Activated naive CD8-positive, alpha-beta T cell treated with anti-CD3 and anti-CD28 coated beads, Interleukin-2, amount 50 U/mL, for 16 hours (primary cell): ENCODE data around the gene TMPRSS6.
"Not testable (repeated sequence)": the region's sequence is repeated elsewhere in the genome, so short reads cannot be mapped to it uniquely, and the experiment has no call there.

Source experiments
- DNase-seq: peaks from one replicate; pipeline ENCODE4 v3.0.0-alpha.2; 2020; ENCODE audit warnings: low read depth, low spot score

TMPRSS6 gene

DNA sequence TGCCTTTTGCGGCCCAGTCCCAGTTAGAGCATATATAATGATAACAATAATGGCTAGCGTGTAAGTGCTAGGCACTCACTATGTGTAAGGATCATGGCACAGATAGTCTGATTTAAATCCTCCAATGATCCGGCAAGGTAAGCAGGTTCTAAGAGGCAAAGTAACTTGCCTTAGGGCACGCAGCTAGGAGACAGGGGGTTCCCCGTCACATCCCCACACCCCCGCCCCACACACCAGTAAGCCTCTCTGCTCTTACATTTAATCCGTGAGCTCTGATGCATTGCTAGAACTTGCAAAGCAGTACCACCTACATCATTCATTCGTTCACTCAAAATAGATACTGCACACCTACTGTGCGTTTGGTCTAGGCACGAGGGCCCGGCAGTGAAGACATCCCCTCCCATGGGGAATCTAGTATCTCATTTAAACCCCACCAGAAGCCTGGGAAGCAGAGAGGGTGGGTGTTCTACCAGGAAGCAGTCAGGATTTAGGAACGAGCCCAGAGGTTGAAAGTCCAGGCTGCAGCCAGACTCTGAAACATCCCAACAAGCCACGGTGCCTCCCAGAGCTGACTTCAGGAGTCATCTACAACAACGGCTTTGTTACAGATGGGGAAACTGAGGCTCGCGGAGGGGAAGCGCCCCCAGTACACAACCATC lies 20.6 kb downstream of the TMPRSS6 start:
- no peak for DNase-seq

DNA sequence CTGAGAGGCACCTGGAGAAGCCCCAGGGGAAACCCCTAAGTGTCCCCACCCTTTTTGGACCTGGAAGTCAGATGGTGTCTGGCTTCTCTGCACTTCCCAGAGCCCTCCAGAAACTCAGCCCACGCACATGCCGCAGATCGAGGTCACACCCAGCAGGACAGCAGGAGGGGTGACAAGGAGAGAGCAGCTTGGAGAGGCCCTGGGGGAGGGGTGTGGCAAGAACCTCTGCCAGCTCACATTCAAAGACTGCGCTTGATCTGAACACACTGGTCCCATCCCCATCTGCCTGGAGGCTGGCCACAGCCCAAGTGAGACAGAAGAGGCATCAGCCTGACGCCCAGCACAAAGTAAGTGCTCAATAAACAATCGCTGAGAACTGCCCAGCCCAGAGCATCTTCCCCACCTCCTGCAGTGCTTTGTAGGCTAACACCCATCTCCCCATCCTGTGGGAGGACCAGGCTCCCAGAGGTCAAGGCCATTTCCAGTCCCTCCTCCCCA lies 21.4 kb downstream of the TMPRSS6 start:
- no peak for DNase-seq

DNA sequence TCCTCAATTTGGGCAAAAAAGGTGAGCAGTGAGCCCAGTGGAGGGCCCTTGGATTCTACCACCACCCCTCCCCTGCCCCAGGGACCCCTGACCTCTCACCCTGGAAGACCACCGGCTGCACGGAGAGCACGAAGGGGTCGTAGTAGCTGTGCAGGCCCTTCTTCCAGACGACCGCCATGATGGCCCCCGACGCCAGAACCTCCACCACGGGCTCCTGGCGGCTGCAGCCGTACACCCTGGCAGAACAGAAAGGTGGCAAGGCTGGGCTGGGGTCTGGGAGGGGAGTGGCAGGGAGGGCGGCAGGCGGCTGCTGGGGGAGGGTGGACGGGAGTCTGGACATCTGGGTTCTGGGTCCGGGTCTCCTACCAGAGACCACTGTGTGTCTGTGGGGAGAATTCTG lies 23.3 kb downstream of the TMPRSS6 start:
- DNase-seq = no peak

DNA sequence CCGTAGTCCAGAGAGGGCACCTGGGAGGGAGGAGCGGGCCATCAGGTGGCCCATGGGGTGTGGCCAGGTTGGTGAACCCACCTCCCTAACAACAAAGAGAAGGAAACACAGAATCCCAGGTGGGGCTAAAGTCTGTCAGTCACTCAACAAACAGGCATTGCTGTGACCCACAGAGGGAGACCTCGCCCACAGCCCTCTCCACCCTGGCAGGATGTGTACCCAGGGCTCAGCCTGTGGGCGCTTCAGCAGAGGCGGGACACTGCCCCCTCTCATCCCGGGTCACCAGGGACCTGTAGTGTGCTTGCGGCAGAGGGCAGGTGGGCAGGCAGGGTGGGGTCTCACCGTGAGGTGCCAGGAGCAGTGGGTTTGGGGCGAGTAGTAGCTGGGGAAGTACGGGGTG lies 25.1 kb downstream of the TMPRSS6 start:
- no peak for DNase-seq

DNA sequence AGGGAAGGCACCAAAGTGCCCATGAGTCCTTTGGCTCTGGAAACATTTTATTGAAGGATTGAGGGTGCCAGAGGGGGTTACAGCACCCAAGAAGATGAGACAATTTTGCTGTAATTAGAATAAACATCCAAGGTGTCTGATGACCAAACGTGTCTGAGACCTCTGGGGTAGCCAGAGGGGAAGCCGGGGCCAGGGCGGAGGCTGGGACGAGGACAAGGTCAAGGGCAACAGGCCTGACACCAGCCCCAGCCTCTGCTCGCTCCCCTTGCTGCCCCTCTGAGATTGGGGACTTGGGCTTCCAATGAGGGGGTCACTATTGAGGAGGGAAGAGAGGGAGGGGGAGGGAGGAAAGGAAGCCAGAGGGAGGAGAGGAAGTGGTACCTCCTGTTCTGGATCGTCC lies 25.6 kb downstream of the TMPRSS6 start:
- no peak for DNase-seq

DNA sequence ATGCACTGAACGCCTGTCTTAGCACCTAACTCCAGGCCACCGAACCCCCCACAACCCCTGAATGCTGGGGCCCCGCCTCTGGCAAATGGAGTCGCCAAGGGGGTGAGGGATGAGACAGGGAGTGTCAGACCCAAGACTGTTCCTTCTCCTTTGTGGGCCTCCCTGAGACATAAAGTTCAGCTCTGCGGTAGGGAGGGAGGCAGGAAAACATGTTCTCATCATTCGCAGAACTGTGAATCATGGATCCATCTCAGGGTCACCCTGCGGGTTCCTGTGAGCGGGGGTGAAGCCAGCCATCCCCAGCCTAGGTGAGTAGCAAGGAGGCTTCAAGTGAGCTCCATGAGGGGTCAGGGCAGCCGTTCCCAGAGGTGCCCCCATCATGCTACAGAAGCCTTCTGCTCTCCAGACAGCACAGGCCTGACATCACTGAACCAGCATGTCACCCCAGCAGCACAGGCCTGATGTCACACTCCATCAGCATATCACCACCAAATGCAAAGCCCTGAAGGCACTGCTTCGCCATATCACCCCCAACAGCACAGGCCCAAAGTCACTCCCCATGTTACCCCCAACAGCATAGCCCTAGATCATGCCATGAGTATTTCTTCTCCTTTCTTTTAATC lies 27.2 kb downstream of the TMPRSS6 start:
- no peak for DNase-seq

DNA sequence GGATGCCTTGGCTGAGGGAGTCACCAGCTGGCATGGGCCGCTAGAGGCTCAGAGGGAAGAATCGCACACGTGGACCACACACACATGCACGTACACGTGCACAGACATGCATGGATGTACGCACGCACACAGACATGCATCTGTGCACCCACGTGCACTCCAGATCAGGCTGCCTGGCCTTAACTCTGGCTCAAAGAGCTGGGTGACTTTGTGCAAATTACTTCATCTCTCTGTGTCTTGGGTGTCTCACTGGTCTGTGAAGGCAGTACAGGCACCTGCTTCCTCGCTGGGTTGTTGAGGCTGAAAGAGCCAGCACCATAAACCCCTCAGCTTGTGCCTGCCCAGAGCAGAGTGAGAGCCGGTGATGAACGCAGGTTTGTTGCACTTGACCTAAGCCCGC lies 28.7 kb downstream of the TMPRSS6 start:
- no peak for DNase-seq

DNA sequence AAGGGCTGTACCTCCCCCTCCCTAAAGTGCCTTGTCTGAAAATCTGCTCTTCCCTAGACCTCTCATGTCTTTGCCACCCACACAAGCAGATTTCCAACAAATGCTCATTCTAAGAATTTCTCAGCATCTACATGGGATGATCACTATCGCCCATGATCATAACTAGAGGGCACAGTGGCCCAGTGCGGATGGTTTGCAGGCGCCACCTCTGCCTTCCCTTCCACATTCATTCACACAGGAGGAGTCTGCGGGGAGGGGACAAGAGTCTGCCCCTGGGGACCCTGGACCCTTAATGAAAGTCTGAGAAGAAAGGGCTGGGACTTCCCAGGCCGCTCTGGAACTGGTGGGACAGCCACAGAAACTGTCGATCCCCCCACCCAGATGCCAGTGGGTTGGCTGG lies 29.1 kb downstream of the TMPRSS6 start:
- no peak for DNase-seq

DNA sequence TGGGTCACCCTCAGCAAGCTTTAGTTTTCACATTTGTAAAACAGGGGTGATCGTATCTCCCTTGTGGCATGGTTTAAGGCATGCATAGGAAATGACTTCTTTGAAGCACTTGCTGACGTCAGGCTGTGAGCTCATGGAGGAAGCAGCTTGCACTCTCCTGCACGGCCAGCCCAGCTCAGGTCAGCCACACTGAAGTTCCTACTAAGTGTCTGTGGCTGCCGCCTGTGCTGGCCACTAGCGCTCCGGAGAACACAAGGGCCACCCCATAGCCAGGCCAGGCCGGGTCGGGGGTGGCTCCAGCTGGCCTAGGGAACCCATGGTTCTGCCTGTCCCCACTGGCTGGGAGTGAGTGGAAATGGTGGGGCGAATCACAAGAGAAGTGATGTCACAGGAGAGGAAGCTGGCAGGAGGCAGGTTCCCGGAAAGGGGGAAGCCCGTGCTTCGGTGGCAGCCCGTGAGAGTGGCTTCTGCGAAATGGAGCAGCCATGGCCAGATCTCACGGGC lies 29.8 kb downstream of the TMPRSS6 start:
- peak; percentile 20 for DNase-seq

DNA sequence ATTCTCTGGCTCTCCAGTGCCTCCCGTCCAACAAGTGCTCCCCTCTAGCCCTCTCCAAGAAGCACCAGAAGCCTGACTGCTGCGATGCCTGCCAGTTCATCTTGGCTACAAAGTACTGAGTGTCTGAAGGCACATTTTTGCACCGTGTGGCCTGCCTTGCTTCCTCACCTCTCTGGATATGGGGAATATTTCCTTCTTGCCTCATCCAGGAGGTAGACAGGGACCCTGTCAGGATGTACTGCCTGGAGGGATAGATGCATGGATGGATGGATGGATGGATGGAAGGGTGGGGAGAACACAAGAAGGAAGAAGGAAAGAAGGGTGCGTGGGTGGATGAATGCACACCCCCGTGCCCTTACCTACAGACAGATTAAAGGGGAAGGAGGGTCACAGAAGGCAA lies 30.4 kb downstream of the TMPRSS6 start:
- DNase-seq = no peak

DNA sequence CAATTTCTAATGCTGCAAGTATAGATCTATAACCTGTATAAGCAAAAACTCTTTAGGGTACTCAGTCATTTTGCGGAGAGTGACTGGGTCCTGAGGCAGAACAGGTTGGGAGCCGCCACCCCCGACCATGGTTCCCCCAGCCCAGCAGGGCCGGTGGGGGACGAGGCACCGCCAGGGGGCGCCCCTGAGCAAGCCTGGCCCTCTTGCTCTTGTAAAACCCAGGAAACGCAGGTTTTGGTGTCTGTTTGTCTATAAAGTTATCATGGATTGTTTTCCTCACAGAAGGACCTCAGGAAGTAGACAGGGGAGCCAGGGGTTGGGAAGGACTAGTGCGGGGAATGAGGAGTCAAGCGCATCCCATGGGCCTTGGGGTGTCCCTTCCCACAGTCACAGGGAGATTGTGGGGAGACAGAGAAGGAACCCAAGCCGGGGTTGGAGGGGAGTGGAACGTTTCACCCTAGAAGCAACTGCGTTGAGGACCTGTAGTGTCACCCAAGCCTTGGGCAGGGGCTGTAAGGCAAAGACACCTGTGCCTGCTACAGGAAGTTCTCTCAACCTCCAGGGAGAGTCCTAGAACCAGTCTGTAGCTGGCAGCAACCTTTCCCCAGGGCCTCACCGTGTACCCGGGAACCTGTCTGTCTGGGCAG lies 31.6 kb downstream of the TMPRSS6 start:
- peak; percentile 70 for DNase-seq

DNA sequence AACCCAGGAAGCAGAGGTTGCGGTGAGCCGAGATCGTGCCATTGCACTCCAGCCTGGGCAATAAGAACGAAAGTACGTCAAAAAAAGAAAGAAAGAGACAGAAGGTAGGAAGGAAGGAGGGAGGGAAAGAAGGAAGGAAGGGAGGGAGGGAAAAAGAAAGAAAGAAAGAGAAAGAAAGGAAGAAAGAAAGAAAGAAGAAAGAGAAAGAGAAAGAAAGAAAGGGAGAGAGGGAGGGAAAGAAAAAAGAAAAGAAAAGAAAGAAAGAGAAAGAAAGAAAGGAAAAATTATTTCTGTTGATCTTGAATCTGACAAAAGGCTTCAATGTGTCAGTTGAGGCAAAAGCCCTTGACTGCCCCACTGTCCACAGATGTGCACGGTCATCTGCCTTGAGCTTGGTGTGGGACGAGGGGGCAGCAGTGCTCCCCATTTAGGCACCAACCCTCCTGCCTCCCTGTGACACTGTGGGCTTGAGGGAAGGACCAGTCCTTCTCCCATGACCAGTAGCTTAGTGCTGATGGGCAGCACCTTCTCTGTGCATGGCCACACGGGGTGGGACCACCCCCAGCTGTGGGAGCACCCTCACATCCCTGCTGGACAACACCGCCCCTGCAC lies 33.6 kb downstream of the TMPRSS6 start:
- no peak for DNase-seq

DNA sequence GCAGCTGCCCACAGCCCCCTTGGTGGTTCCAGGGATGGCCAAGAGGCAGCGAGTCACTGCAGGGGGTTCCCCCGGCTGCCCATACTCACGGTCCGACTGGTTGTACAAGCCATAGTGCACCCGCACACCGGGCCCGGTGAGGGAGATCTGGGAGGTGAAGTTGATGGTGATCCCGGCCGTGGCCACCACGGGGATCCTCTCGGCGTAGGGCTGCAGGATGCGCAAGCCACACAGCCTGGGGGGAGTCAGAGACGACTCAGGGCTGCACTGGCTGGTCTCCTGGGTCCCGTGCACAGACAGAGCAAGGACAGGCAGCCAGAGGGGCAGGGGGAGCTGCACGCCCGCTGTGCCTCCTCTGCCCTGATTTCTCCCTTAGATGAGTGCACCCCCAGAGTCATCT lies 34.5 kb downstream of the TMPRSS6 start:
- no peak for DNase-seq

DNA sequence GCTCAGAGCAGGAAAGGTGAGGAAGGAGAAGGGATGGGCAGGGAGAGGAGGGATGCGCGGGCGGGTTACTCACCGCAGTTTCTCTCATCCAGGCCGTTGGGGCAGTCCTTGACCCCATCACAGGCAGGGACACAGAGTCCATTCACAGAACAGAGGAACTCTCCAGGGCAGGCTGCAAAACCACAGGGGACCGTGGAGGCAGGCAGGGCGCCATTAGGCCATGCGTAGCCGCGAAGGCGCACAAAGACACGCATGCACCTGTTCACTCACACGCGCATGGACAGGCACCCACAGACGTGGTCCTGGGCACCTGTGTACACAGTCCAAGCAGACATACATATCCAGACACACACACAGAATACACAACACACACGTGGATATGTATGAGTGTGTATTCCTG lies 35.0 kb downstream of the TMPRSS6 start:
- DNase-seq = no peak

DNA sequence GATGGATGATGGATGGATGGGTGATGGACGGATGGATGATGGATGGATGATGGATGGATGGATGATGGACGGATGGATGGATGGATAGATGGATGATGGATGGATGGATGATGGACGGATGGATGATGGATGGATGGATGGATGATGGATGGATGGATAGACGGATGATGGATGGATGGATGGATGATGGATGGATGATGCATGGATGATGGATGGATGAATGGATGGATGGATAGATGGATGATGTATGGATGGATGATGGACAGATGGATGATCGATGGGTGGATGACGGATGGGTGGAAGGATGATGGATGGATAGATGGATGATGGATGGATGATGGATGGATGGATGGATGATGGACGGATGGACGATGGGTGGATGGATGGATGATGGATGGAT lies 36.8 kb downstream of the TMPRSS6 start:
- DNase-seq = no peak

DNA sequence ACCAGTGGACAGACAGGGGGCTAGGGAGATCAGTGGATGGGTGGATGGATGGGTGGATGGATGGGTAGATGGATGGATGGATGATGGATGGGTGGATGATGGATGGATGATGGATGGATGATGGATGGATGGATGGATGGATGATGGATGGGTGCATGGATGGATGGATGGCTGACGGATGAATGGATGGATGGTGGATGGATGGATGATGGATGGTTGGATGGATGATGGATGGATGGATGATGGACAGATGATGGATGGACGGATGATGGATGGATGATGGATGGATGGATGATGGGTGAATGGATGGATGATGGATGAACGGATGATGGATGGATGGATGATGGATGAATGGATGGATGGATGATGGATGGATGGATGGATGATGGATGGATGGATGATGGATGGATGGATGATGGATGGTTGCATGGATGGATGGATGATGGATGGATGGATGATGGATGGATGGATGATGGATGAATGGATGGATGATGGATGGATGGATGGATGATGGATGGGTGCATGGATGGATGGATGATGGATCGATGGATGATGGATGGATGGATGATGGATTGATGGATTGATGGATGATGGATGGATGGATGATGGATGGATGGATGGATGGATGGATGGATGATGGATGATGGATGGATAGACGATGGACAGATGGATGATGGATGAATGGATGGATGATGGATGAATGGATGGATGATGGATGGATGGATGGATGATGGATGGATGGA lies 37.5 kb downstream of the TMPRSS6 start:
- not testable (repeated sequence) for DNase-seq

DNA sequence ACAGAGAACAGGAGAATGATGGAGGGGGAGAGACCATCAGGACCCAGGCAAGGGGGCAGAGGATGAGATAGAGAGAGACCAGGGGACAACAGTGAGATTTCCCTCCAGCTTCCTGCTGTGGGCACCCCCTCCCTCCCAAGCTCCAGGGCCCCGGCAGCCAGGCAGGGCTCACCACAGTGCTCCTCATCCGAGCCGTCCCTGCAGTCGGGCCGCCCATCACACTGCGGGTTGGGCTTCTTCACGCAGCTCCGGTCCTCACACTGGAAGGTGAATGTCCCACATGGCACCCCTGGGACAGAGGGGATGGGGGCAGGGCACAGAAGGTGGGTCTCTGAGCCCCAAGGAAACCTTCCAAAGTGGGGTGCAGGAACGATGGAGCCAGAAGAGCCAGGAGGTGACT lies 38.8 kb downstream of the TMPRSS6 start:
- DNase-seq = no peak

DNA sequence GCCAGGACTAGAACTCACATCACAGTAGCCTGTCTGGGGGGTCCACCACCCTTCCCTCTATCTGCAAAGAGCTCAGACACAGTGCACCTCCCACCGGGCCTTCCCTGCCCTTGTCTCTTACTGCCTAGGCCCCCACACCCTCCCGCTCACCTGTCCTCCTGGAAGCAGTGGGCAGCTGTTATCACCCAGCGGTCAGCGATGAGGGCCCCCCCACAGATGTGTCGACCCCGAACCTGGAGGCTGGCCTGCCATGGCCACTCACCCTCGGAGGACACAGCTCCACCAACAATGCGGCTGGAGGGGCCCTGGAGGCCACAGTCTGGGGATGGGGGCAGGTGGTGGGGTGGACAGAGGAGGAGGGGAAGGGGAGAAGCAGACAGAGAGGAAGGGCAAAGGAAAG lies 39.2 kb downstream of the TMPRSS6 start:
- DNase-seq = no peak

DNA sequence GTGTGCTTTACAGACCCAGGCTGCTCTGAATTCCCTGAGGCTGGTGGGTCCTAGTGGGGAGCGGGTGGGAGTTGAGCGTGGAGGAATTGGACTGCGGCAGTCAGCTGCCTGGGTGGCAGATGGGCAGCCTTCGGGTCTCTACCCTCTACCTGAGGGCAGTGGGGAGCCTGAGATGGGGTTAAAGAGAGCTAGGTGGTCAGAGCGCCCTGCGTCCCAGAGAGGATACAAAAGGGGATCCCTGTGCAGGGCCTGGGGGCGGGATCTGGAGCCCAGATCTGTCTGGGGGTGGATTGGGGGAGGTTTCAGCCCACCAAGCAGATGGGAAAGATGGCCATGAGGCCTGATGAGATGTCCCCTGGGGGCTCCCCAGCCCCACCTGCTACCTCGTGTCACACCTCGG lies 39.8 kb downstream of the TMPRSS6 start:
- DNase-seq = no peak

DNA sequence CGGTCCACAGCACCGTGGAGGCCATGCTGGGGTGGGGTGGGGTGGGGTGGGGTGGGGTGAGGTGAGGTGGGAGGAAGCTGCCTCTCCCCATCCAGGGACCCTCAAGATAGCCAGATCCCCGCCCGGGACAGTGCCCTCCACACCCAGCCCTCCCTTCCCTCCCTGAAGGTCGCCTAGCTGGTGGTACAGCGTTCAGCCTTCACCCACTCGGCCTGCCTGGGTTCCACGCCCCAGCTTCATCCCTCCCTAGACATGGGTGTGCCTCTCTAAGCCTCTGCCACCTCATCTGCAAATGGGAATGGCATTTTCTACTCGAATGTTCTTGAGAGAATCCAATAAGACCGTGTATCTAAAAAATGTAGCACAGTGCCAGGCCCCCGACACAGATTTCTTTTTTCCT lies 40.2 kb downstream of the TMPRSS6 start:
- DNase-seq = no peak

DNA sequence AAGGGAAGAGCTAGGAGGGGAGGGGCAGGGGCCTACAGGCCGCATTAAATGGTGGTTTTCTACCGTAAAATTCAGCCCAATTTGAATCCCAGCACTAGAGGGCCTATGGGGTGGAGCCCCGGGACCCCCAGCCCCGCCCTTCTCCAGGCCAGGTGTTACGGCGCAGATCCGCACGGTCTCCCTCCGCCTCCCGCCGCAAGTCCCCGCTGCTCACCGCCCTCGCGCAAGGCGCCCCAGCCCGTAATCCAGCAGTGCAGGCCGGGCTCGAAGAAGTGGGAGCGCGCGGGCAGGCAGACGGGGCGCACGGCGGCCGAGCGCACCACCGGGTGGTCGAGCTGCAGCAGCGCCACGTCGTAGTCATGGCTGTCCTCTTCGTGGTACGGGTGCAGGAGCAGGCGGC lies 40.7 kb downstream of the TMPRSS6 start:
- DNase-seq = no peak

DNA sequence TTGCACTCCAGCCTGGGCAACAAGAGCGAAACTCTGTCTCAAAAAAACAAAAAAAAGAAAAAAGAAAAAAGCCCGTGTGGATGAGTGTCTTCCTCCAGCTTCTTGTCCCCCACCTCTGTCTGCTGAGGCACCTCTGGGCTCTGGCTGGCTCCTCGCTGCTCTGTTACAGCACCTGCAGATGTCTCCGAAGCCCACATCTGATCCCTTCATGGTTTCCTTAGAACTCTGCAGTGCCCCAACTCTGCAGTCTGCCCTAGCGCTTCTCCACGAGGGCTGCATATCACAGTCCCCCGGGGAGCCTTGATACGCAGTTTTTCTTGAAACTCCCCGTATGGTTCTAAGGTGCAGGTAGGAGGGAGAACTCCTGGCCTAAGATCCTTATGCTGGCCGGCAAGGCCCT lies 42.1 kb downstream of the TMPRSS6 start:
- no peak for DNase-seq
